ENCODE measurements around the gene TECPR1. TPM values are rescaled to one million over a fixed set of nuclear protein-coding genes. Genes with fewer than 3 reads are reported as not detected.

Gene TECPR1
- total RNA-seq, 1 donor: 21.6 TPM

- DNase-seq (ENCODE audit: low read depth): no peak
- no peak overlapping the region for H3K4me3 ChIP-seq (ENCODE audit: low read depth, low read length)
- TF ChIP-seq, protein P1, sequence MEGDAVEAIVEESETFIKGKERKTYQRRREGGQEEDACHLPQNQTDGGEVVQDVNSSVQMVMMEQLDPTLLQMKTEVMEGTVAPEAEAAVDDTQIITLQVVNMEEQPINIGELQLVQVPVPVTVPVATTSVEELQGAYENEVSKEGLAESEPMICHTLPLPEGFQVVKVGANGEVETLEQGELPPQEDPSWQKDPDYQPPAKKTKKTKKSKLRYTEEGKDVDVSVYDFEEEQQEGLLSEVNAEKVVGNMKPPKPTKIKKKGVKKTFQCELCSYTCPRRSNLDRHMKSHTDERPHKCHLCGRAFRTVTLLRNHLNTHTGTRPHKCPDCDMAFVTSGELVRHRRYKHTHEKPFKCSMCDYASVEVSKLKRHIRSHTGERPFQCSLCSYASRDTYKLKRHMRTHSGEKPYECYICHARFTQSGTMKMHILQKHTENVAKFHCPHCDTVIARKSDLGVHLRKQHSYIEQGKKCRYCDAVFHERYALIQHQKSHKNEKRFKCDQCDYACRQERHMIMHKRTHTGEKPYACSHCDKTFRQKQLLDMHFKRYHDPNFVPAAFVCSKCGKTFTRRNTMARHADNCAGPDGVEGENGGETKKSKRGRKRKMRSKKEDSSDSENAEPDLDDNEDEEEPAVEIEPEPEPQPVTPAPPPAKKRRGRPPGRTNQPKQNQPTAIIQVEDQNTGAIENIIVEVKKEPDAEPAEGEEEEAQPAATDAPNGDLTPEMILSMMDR (IDR thresholded peaks at IDR 0.05; ENCODE audit: insufficient read depth, low read depth, low read length): no peak
Measured at GRCh38 chr7:98194186-98194585, 57.8 kb downstream of the TECPR1 start.

- no peak for DNase-seq (ENCODE audit: low read depth)
- H3K4me3 ChIP-seq (ENCODE audit: low read depth, low read length): no peak overlapping the region
- TF ChIP-seq, protein P1 (IDR thresholded peaks at IDR 0.05; ENCODE audit: insufficient read depth, low read depth, low read length): no peak
Measured at GRCh38 chr7:98193474-98194180, 58.4 kb downstream of the TECPR1 start.

DNA sequence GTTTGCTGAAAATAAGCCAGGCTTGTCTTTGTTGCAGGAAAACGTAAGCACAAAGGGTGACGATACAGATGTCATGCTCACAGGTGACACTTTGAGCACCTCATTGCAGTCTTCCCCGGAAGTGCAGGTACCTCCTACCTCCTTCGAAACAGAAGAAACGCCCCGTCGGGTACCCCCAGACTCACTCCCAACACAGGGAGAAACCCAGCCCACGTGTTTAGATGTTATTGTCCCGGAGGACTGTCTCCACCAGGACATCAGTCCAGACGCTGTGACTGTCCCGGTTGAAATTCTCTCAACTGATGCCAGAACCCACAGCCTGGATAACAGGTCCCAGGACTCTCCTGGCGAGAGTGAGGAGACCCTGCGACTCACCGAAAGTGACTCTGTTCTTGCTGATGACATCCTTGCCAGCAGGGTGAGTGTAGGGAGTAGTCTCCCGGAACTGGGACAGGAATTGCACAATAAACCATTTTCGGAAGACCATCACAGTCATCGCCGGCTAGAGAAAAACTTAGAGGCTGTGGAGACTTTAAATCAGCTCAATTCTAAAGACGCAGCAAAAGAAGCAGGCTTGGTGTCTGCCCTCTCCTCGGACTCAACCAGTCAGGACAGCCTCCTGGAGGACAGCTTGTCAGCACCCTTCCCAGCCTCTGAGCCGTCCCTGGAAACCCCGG, 59.1 kb downstream of the TECPR1 start:
- no peak overlapping the region for H3K4me3 ChIP-seq (ENCODE audit: low read depth, low read length)
- TF ChIP-seq, protein P1 (IDR thresholded peaks at IDR 0.05; ENCODE audit: insufficient read depth, low read depth, low read length): no peak
- DNase-seq (ENCODE audit: low read depth): no peak

- no peak for DNase-seq (ENCODE audit: low read depth)
- TF ChIP-seq, protein P1 (IDR thresholded peaks at IDR 0.05; ENCODE audit: insufficient read depth, low read depth, low read length): no peak
- H3K4me3 ChIP-seq (ENCODE audit: low read depth, low read length): no peak overlapping the region
Measured at GRCh38 chr7:98191668-98192431, 60.2 kb downstream of the TECPR1 start.

- TF ChIP-seq, protein P1 (IDR thresholded peaks at IDR 0.05; ENCODE audit: insufficient read depth, low read depth, low read length): no peak
- no peak for DNase-seq (ENCODE audit: low read depth)
- no peak overlapping the region for H3K4me3 ChIP-seq (ENCODE audit: low read depth, low read length)
Measured at GRCh38 chr7:98189559-98189958, 62.5 kb downstream of the TECPR1 start.

DNA sequence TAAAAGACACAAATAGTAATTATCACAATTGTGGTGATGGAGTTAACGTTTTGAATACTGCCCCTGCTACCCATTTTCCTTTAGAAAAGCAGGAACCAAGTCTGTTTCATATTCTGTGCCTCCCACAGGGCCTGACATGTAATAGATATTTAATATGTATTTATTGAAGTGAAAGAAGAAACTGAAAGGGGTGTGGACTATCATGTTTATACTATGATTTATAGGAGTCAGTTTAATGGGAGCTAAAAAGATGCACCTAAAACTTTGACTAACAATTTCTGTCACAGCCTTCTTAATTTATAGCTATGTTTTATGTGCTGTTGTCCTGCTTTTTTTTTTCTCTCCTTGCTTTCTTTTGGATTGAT, 64.9 kb downstream of the TECPR1 start:
- no peak for DNase-seq (ENCODE audit: low read depth)
- H3K4me3 ChIP-seq (ENCODE audit: low read depth, low read length): no peak overlapping the region
- TF ChIP-seq, protein P1 (IDR thresholded peaks at IDR 0.05; ENCODE audit: insufficient read depth, low read depth, low read length): no peak
